ENCODE measurements around the gene FADS3. TPM values are rescaled to one million over a fixed set of nuclear protein-coding genes. Genes with fewer than 3 reads are reported as not detected.

The FADS3 gene
- total RNA-seq, 1 experiment from 2014 or later: 50.0 TPM

DNA sequence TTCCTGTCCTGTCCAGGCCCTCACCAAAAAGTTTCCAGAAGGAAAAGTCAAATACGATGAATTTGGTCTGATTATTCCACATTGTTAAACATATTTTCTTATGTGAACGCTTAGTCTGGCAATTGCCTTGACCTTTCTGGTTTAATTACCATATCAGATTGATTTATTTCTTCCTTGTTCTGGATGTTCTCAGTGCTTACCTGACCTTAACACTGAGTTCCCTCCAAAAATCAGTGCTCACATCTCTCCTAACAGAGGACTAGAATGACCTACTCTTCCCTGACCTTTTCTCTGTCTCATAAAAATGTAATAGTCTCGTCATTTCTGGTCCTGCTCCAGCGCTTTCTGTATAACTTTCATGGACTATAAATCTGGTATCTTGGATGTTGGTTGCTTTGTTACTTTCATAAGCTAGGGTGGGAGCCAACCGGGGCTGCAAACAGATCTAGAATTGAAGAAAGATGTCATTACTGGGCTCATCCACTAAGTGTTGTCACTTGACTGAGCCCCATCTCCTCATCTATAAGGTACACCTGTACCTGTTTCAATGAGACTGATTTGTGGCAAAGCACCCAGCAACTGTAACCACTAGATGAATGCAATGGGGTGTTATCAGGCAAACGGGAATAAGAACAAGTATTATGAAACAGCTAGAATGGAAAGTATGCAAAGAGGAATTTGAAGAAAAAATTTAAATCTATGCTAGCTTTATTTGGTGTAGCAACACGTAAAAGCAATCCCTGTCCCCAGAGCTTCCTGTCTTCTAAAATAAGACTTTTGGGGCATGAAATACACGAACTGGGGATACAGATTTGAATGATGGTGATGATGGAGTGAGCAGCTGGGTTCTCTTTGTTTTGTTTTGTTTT lies 60.9 kb downstream of the FADS3 start (continued):
- TF ChIP-seq, protein P1, sequence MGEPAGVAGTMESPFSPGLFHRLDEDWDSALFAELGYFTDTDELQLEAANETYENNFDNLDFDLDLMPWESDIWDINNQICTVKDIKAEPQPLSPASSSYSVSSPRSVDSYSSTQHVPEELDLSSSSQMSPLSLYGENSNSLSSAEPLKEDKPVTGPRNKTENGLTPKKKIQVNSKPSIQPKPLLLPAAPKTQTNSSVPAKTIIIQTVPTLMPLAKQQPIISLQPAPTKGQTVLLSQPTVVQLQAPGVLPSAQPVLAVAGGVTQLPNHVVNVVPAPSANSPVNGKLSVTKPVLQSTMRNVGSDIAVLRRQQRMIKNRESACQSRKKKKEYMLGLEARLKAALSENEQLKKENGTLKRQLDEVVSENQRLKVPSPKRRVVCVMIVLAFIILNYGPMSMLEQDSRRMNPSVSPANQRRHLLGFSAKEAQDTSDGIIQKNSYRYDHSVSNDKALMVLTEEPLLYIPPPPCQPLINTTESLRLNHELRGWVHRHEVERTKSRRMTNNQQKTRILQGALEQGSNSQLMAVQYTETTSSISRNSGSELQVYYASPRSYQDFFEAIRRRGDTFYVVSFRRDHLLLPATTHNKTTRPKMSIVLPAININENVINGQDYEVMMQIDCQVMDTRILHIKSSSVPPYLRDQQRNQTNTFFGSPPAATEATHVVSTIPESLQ (CRISPR knock-in tag; IDR thresholded peaks at IDR 0.05): no peak
- TF ChIP-seq MXD4 (CRISPR knock-in tag; IDR thresholded peaks at IDR 0.05; ENCODE audit: borderline replicate concordance): no peak
- TF ChIP-seq, protein P2, sequence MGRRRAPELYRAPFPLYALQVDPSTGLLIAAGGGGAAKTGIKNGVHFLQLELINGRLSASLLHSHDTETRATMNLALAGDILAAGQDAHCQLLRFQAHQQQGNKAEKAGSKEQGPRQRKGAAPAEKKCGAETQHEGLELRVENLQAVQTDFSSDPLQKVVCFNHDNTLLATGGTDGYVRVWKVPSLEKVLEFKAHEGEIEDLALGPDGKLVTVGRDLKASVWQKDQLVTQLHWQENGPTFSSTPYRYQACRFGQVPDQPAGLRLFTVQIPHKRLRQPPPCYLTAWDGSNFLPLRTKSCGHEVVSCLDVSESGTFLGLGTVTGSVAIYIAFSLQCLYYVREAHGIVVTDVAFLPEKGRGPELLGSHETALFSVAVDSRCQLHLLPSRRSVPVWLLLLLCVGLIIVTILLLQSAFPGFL (CRISPR knock-in tag; IDR thresholded peaks at IDR 0.05; ENCODE audit: borderline replicate concordance): no peak

DNA sequence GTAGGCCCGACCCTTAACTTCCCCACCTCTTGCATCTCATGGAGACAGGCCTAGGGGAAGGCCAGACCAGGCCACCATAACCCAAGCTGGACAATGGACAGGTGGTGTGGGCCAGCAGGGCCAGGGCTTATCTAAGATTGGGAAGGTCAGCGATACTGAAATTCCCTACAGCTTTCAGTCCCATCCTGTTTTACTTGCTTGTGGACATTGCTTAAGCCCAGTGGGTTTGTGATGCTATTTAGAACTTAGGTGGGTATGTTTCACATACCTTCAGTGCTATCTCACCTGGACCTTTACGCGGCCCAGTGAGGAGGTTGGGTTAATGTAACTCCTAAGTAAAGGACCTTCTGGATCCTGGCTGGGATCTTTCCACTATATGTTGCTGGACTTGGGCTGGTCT lies 61.5 kb downstream of the FADS3 start:
- ATAC-seq (no peak), DNase-seq (ENCODE audit: low spot score) (no peak)
- ChIA-PET POLR2A (interaction anchor here (0.9 to 6.5 kb wide), 4 partner anchors 14 to 125 kb away, joined by 3 to 66 read pairs (median 4); partner anchors contain the start of genes FADS1, FEN1 and TMEM258), CTCF (interaction anchor here (1.1 to 4.7 kb wide), 5 partner anchors 12 to 118 kb away, joined by 3 to 40 read pairs (median 8); partner anchors contain the start of gene FADS1)
- Mint-ChIP-seq H3K36me3 (no peaks in the 10 kb centered on the region), H3K9me3 (no peaks in the 10 kb centered on the region), H3K27me3 (ENCODE audit: low read depth) (no peaks in the 10 kb centered on the region), H3K4me3 (peak overlapping the region; percentile 85), H3K4me1 (peaks cover 67% of the 10 kb centered on the region), H3K27ac (peak overlapping the region; percentile 73)
- TF ChIP-seq, protein P3, sequence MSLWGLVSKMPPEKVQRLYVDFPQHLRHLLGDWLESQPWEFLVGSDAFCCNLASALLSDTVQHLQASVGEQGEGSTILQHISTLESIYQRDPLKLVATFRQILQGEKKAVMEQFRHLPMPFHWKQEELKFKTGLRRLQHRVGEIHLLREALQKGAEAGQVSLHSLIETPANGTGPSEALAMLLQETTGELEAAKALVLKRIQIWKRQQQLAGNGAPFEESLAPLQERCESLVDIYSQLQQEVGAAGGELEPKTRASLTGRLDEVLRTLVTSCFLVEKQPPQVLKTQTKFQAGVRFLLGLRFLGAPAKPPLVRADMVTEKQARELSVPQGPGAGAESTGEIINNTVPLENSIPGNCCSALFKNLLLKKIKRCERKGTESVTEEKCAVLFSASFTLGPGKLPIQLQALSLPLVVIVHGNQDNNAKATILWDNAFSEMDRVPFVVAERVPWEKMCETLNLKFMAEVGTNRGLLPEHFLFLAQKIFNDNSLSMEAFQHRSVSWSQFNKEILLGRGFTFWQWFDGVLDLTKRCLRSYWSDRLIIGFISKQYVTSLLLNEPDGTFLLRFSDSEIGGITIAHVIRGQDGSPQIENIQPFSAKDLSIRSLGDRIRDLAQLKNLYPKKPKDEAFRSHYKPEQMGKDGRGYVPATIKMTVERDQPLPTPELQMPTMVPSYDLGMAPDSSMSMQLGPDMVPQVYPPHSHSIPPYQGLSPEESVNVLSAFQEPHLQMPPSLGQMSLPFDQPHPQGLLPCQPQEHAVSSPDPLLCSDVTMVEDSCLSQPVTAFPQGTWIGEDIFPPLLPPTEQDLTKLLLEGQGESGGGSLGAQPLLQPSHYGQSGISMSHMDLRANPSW (CRISPR knock-in tag; conservative IDR thresholded peaks at IDR 0.05; ENCODE audit: low read depth): no peak
- TF ChIP-seq EMX1 (CRISPR knock-in tag; IDR thresholded peaks at IDR 0.05) (no peak), TEAD4 (CRISPR knock-in tag; IDR thresholded peaks at IDR 0.05) (no peak), PRRX2 (CRISPR knock-in tag; IDR thresholded peaks at IDR 0.05) (no peak), KAT7 (CRISPR knock-in tag; IDR thresholded peaks at IDR 0.05; ENCODE audit: borderline replicate concordance) (no peak), SMAD4 (CRISPR knock-in tag; IDR thresholded peaks at IDR 0.05) (no peak), ELF4 (CRISPR knock-in tag; IDR thresholded peaks at IDR 0.05; ENCODE audit: low read depth) (no peak), MYBL2 (CRISPR knock-in tag; IDR thresholded peaks at IDR 0.05) (no peak), OVOL2 (CRISPR knock-in tag; IDR thresholded peaks at IDR 0.05; ENCODE audit: borderline replicate concordance) (no peak), NR1H2 (CRISPR knock-in tag; IDR thresholded peaks at IDR 0.05) (no peak), RELA (CRISPR knock-in tag; IDR thresholded peaks at IDR 0.05; ENCODE audit: borderline replicate concordance) (no peak), TEAD1 (CRISPR knock-in tag; IDR thresholded peaks at IDR 0.05) (no peak), CREM (CRISPR knock-in tag; IDR thresholded peaks at IDR 0.05) (no peak), ZNF396 (CRISPR knock-in tag; IDR thresholded peaks at IDR 0.05; ENCODE audit: borderline replicate concordance) (no peak)
- TF ChIP-seq, protein P4, sequence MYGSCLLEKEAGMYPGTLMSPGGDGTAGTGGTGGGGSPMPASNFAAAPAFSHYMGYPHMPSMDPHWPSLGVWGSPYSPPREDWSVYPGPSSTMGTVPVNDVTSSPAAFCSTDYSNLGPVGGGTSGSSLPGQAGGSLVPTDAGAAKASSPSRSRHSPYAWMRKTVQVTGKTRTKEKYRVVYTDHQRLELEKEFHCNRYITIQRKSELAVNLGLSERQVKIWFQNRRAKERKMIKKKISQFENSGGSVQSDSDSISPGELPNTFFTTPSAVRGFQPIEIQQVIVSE (CRISPR knock-in tag; IDR thresholded peaks at IDR 0.05; ENCODE audit: borderline replicate concordance): no peak
- TF ChIP-seq, protein P5, sequence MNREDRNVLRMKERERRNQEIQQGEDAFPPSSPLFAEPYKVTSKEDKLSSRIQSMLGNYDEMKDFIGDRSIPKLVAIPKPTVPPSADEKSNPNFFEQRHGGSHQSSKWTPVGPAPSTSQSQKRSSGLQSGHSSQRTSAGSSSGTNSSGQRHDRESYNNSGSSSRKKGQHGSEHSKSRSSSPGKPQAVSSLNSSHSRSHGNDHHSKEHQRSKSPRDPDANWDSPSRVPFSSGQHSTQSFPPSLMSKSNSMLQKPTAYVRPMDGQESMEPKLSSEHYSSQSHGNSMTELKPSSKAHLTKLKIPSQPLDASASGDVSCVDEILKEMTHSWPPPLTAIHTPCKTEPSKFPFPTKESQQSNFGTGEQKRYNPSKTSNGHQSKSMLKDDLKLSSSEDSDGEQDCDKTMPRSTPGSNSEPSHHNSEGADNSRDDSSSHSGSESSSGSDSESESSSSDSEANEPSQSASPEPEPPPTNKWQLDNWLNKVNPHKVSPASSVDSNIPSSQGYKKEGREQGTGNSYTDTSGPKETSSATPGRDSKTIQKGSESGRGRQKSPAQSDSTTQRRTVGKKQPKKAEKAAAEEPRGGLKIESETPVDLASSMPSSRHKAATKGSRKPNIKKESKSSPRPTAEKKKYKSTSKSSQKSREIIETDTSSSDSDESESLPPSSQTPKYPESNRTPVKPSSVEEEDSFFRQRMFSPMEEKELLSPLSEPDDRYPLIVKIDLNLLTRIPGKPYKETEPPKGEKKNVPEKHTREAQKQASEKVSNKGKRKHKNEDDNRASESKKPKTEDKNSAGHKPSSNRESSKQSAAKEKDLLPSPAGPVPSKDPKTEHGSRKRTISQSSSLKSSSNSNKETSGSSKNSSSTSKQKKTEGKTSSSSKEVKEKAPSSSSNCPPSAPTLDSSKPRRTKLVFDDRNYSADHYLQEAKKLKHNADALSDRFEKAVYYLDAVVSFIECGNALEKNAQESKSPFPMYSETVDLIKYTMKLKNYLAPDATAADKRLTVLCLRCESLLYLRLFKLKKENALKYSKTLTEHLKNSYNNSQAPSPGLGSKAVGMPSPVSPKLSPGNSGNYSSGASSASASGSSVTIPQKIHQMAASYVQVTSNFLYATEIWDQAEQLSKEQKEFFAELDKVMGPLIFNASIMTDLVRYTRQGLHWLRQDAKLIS (CRISPR knock-in tag; IDR thresholded peaks at IDR 0.05; ENCODE audit: borderline replicate concordance): no peak
- TF ChIP-seq, protein P6, sequence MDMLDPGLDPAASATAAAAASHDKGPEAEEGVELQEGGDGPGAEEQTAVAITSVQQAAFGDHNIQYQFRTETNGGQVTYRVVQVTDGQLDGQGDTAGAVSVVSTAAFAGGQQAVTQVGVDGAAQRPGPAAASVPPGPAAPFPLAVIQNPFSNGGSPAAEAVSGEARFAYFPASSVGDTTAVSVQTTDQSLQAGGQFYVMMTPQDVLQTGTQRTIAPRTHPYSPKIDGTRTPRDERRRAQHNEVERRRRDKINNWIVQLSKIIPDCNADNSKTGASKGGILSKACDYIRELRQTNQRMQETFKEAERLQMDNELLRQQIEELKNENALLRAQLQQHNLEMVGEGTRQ (CRISPR knock-in tag; IDR thresholded peaks at IDR 0.05): no peak
- TF ChIP-seq, protein P7, sequence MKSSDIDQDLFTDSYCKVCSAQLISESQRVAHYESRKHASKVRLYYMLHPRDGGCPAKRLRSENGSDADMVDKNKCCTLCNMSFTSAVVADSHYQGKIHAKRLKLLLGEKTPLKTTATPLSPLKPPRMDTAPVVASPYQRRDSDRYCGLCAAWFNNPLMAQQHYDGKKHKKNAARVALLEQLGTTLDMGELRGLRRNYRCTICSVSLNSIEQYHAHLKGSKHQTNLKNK (CRISPR knock-in tag; IDR thresholded peaks at IDR 0.05): no peak
